22Rv1 (cell line): ENCODE measurements around the gene PPP1R12B.
A peak's percentile ranks its signal among the peaks of the same experiment; 100 is the strongest.

ENCODE experiments used
- H3K27ac ChIP-seq: fragments of 450-650 bp; 2 replicates; pipeline ENCODE4 v1.5.1; 2017
- CTCF ChIP-seq: fragments of 450-650 bp; IDR thresholded peaks from 2 replicates; pipeline ENCODE4 v1.5.1; 2017; ENCODE audit warnings: mild to moderate bottlenecking
- ZFX ChIP-seq: fragments of 450-650 bp; IDR thresholded peaks from 2 replicates; pipeline ENCODE4 v1.6.1; 2017; ENCODE audit warnings: antibody characterized with exemption, borderline replicate concordance

Gene PPP1R12B

GRCh38 chr1:202323731-202324130 is 24.8 kb upstream of the PPP1R12B start:
- TF ChIP-seq CTCF = no peak
- TF ChIP-seq ZFX = no peak
- no peak overlapping the region for H3K27ac ChIP-seq

- TF ChIP-seq CTCF = no peak
- TF ChIP-seq ZFX = no peak
Observed at GRCh38 chr1:202324646-202325045, 23.9 kb upstream of the PPP1R12B start.

GRCh38 chr1:202329891-202330290 is 18.6 kb upstream of the PPP1R12B start:
- TF ChIP-seq ZFX = no peak
- TF ChIP-seq CTCF = peak; percentile 38
- H3K27ac ChIP-seq = no peak overlapping the region

More at GRCh38 chr1:202324646-202325045, 23.9 kb upstream of the PPP1R12B start:
- H3K27ac ChIP-seq = no peak overlapping the region

GRCh38 chr1:202333861-202334260 is 14.6 kb upstream of the PPP1R12B start:
- TF ChIP-seq ZFX (no peak), CTCF (no peak)
- no peak overlapping the region for H3K27ac ChIP-seq

GRCh38 chr1:202343652-202344349 is 4.7 kb upstream of the PPP1R12B start:
- peak overlapping the region; percentile 89 for H3K27ac ChIP-seq

GRCh38 chr1:202348005-202348508 is 442 bp upstream of the PPP1R12B start:
- TF ChIP-seq CTCF (no peak), ZFX (no peak)
- peak overlapping the region; percentile 75 for H3K27ac ChIP-seq

More at GRCh38 chr1:202343652-202344349, 4.7 kb upstream of the PPP1R12B start:
- TF ChIP-seq ZFX (no peak), CTCF (peak; percentile 97)

GRCh38 chr1:202349206-202349928 is 868 bp downstream of the PPP1R12B start:
- peak overlapping the region; percentile 75 for H3K27ac ChIP-seq
- no peak for TF ChIP-seq CTCF
- TF ChIP-seq ZFX = no peak
